Activated CD4-positive, alpha-beta memory T cell treated with anti-CD3 and anti-CD28 coated beads, Interleukin-2, amount 10 ng/mL, durations not matched to agents 7 days and 5 days (primary cell): Measurements from ENCODE around the gene EFCAB11. TPM values are rescaled to one million over a fixed set of nuclear protein-coding genes. Genes with fewer than 3 reads are reported as not detected.

ENCODE experiments used
- CTCF ChIA-PET: fragments of 350-600 bp; sonication (Branson Sonifier 250); formaldehyde crosslinking; loops from one replicate; lab custom pipeline; 2021; ENCODE audit warnings: antibody characterized with exemption, inconsistent platforms; lab: Charles Lee
- POLR2A ChIA-PET: fragments of 350-600 bp; sonication (Branson Sonifier 250); formaldehyde crosslinking; loops from one replicate; lab custom pipeline; 2021; ENCODE audit warnings: antibody characterized with exemption; lab: Charles Lee
- DNase-seq: peaks from one replicate; pipeline ENCODE4 v3.0.0-alpha.2; 2020
- H3K27ac Mint-ChIP-seq: one replicate; pipeline ENCODE4 v1.8.0; 2021; ENCODE audit warnings: mild to moderate bottlenecking, mixed read lengths
- H3K27me3 Mint-ChIP-seq: one replicate; pipeline ENCODE4 v1.8.0; 2021; ENCODE audit warnings: mixed read lengths
- H3K36me3 Mint-ChIP-seq: one replicate; pipeline ENCODE4 v1.8.0; 2021; ENCODE audit warnings: low read depth, mixed read lengths
- H3K4me1 Mint-ChIP-seq: one replicate; pipeline ENCODE4 v1.8.0; 2021; ENCODE audit warnings: mixed read lengths
- H3K4me3 Mint-ChIP-seq: one replicate; pipeline ENCODE4 v1.8.0; 2021; ENCODE audit warnings: mild to moderate bottlenecking, mixed read lengths
- H3K9me3 Mint-ChIP-seq: one replicate; pipeline ENCODE4 v1.8.0; 2021; ENCODE audit warnings: mixed read lengths
- total RNA-seq, 2 experiments: library from RNA; stranded (reverse); gene quantifications; one replicate each; pipeline ENCODE4 v1.2.3, GENCODE V29; 2021

EFCAB11 gene
- total RNA-seq, 2 experiments from 2014 or later: 9.6 to 9.9 TPM

DNA sequence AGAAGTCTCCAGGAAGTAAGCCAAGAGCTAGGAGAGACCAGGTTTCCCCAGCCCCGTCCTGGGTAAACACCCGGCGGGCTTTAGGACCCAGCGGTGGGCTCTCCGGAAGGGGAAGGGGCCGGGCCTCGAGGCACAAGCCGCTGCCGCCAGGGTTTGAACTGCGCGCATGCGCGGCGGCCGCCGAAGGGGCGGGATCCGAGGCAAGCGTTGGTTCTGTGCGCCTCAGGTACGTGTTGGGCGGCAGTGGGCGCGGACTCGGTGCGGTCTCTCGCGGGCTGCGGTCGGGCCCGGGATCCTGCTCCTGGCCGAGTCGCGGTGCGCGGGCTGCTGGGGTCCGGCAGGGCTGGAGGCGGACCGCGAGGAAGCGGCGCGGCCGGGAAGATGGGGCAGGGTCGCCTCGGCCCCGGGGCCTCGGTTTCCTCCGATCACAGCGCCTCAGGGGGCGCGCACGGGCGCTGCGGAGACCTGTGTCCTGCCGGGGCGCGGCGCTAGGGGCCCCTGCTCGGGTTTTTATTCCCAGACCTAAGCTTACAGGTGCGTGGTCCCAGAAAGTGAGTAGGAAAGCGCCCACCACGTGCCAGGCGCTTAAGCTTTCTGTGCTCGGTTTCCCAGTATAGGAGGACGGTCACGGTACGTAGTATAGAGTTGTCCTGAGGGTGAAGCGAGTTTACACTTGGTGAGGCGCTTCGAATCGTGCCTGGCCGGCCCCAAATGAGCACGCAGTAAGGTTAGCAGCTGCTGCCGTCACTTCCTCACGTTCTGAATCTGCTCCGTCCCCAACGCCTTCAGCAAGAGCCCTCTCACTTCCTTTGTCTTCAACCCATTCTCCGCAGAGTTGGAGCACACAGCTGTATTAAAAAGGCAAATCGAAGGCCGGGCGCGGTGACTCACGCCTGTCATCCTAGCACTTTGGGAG, 1.5 kb upstream of the EFCAB11 start, which contains the start of gene TDP1:
TDP1 (plus strand) TSS at position 183 of the 916 bp plus-strand sequence. CDS start 7,188 bp downstream, outside the sequence.
- H3K36me3 Mint-ChIP-seq: peaks cover 42% of the 10 kb centered on the region

DNA sequence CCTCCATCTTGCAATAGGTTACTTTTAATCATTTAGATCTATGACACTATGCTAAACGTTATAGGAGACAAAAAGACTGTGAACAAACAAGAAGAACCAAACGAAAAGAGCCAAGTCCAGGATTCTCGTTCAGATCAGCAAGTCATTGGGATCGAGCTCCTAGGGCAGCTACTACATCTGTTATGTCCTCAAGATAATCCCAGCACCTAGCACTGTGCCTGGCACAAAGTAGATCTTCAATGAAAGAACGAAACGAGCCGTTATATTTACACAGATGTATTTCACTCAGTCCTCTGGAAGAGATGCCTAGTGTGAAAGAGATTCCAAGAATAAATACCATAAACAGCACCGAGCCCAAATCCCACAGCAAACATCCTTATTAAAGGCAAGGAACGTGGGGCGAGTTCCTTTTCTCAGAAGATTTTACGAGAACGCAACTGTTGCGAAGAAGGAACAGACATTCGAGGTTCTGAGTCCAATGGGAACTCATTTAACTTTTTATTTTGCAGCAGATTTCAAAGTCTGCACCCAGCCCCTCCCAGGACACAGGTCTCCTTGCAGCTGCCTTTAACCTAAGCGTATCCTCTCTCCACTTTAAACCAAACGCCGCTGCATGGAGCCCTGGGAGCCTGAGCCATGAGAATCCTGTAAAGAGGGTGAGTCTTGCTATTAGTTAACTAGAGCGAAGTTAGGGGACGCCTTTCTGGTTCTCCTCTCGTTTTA, 653 bp upstream of the EFCAB11 start:
- peak overlapping the region; percentile 95 for H3K4me3 Mint-ChIP-seq
- POLR2A ChIA-PET: interaction anchor here (0.8 to 4.7 kb wide), 18 partner anchors 8 to 445 kb away, joined by 3 to 33 read pairs (median 7); partner anchors contain the start of genes CALM1 and PSMC1
- H3K36me3 Mint-ChIP-seq: peaks cover 38% of the 10 kb centered on the region
- H3K4me1 Mint-ChIP-seq: peaks cover 50% of the 10 kb centered on the region
- CTCF ChIA-PET: interaction anchor here (1.3 to 14.1 kb wide), 4 partner anchors 16 to 302 kb away, joined by 3 to 125 read pairs (median 14); partner anchors contain the start of gene PSMC1
- H3K27ac Mint-ChIP-seq: peak overlapping the region; percentile 100
- DNase-seq: peak; percentile 21
- H3K27me3 Mint-ChIP-seq: no peaks in the 10 kb centered on the region
- H3K9me3 Mint-ChIP-seq: no peaks in the 10 kb centered on the region

More for the DNA sequence above, 1.5 kb upstream of the EFCAB11 start, which contains the start of gene TDP1:
- peaks cover 59% of the 10 kb centered on the region for H3K4me1 Mint-ChIP-seq
- H3K4me3 Mint-ChIP-seq: peak within 1 kb of the TSS; percentile 95
- H3K27me3 Mint-ChIP-seq: no peaks in the 10 kb centered on the region
- peak; percentile 98 for DNase-seq
- peak within 1 kb of the TSS; percentile 100 for H3K27ac Mint-ChIP-seq
- H3K9me3 Mint-ChIP-seq: no peaks in the 10 kb centered on the region
- POLR2A ChIA-PET: interaction anchor here (0.6 to 4.7 kb wide), 25 partner anchors 9 to 1159 kb away, joined by 3 to 33 read pairs (median 5); partner anchors contain the start of genes CALM1 and PSMC1
- CTCF ChIA-PET: interaction anchor here (1.3 to 14.1 kb wide), 3 partner anchors 17 to 301 kb away, joined by 3 to 125 read pairs (median 12); partner anchors contain the start of gene PSMC1

DNA sequence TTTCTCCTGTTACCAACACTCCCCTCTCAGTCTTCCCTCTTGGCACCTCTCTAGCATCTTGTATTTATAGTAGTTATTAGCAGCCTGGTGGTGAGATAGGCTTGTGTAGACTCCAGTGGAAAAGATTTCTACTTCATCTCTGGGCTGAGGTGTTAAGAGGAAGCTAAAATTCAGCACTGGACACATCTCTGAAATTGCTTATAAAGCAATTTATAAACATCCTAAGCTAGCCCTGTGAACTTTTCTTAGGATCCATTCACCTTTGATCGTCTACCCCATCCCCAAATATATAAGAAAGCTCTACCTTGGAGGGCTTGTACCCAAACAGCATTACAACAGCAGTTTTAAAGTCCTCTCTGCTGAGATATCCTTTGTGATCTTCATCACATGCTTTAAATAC, 928 bp downstream of the EFCAB11 start:
- Mint-ChIP-seq H3K36me3 (peaks cover 37% of the 10 kb centered on the region), H3K4me3 (peak overlapping the region; percentile 95), H3K27me3 (no peaks in the 10 kb centered on the region), H3K4me1 (peaks cover 36% of the 10 kb centered on the region), H3K27ac (no peak overlapping the region), H3K9me3 (no peaks in the 10 kb centered on the region)
- no peak for DNase-seq
- ChIA-PET POLR2A (interaction anchor here (0.9 to 4.7 kb wide), 8 partner anchors 9 to 443 kb away, joined by 3 to 33 read pairs (median 10); partner anchors contain the start of gene PSMC1), CTCF (interaction anchor here (1.2 to 14.1 kb wide), 3 partner anchors 15 to 927 kb away, joined by 3 to 125 read pairs (median 15); no protein-coding TSS in a partner anchor)

DNA sequence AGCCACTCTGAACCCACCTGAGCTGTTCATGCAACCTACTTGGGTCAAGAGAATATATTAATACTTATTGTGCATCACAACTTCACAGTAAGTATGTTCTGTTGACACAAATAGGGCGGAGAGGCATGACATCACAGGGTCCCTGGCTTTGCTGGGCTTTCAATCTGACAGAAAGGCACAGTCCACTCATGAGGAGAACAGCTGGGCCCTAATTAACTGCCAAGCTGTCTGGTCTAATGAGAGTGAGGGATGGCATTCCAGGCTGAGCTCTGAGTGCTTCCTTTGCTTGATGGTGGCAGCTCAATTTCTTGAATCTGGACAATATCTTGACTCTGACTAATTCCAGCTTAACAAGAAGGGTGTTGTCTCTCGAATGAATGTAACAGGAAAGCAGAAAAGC, 2.0 kb downstream of the EFCAB11 start:
- no peak for DNase-seq
- H3K27ac Mint-ChIP-seq: no peak overlapping the region
- ChIA-PET POLR2A (interaction anchor here (1.0 to 4.4 kb wide), 2 partner anchors 8 to 430 kb away, joined by 3 to 24 read pairs; no protein-coding TSS in a partner anchor), CTCF (interaction anchor here (2.7 to 14.1 kb wide), 2 partner anchors 14 to 21 kb away, joined by 15 to 125 read pairs; no protein-coding TSS in a partner anchor)
- H3K36me3 Mint-ChIP-seq: peaks cover 31% of the 10 kb centered on the region
- H3K4me1 Mint-ChIP-seq: peaks cover 26% of the 10 kb centered on the region
- no peaks in the 10 kb centered on the region for H3K9me3 Mint-ChIP-seq
- H3K27me3 Mint-ChIP-seq: no peaks in the 10 kb centered on the region
- H3K4me3 Mint-ChIP-seq: no peak overlapping the region

DNA sequence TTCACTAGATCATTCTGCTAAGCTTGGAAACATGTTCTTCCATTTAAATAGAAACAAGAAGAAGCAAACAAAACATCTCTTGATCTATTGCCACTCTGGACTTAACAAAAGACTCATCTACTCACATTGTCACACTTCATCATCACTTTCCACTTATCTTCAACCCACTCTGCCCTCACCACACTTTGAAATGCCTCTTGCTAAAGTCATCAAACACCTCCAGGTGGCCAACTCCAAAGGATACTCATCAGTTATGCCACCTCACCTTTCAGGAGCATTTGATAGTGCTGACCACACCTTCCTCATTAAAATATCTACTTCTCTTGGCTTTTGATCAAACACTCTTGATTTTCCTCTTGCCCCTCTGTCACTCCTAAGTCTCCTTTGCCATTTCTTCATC, 7.2 kb downstream of the EFCAB11 start:
- no peaks in the 10 kb centered on the region for H3K27me3 Mint-ChIP-seq
- CTCF ChIA-PET: interaction anchor here (1.4 kb wide), 1 partner anchor 8 kb away, joined by 7 read pairs; no protein-coding TSS in a partner anchor

DNA sequence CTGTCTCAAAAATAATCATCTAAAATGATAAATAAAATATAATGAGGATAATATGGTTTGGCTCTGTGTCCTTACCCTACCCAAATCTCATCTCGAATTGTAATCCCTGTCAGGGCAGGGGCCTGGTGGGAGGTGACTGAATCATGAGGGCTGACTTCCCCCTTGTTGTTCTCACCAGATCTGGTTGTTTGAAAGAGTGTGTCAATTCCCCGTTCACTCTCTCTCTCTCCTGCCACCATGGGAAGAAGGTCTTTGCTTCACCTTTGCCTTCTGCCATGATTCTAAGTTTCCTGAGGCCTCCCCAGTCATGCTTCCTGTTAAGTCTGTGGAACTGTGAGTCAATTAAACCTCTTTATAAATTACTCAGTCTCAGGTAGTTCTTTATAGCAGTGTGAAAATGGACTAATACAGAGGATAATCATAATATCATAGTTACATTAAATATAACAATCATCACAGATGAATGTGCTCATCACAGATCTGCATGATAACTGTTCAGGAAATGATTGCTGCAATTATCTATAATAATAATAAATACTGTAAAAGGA, 12.6 kb downstream of the EFCAB11 start:
- Mint-ChIP-seq H3K9me3 (no peaks in the 10 kb centered on the region), H3K27ac (no peak overlapping the region), H3K4me1 (no peaks in the 10 kb centered on the region), H3K4me3 (no peak overlapping the region), H3K27me3 (no peaks in the 10 kb centered on the region), H3K36me3 (no peaks in the 10 kb centered on the region)
- DNase-seq: no peak
- CTCF ChIA-PET: interaction anchor here (1.3 to 4.8 kb wide), 2 partner anchors 31 to 293 kb away, joined by 4 to 40 read pairs; no protein-coding TSS in a partner anchor
- POLR2A ChIA-PET: interaction anchor here (1.1 to 4.2 kb wide), 2 partner anchors 13 to 14 kb away, joined by 4 to 24 read pairs; partner anchors contain the start of genes EFCAB11 and TDP1

More for the DNA sequence above, 7.2 kb downstream of the EFCAB11 start:
- Mint-ChIP-seq H3K27ac (no peak overlapping the region), H3K9me3 (no peaks in the 10 kb centered on the region), H3K36me3 (peaks cover 18% of the 10 kb centered on the region), H3K4me3 (no peak overlapping the region), H3K4me1 (no peaks in the 10 kb centered on the region)
- no peak for DNase-seq
- POLR2A ChIA-PET: interaction anchor here (1.3 kb wide), 1 partner anchor 8 kb away, joined by 5 read pairs; the partner anchor contains the start of gene TDP1

DNA sequence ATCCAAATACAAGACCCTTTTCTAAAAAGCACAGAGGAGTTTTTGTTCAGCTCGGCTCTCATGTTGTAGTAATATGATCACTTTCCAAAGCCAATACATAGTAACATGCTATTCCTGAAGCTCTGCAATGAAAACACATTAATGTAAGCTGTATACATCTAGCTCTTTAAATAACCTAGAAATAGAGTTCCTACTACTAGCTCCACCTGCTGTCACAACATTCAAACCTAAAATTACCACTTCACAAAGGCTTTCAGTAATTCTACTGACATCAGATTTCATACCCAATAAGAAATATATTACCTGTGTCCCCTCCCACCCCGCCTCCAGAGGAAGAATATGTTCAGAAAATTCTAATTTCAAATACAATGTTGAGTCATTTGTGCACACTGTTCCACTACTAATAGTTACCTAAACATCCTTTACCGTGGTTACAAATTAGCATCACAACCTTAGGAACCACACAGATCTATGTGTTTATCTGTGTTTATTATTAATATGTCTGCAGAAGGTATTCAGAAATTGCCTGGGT, 17.8 kb downstream of the EFCAB11 start:
- Mint-ChIP-seq H3K4me1 (no peaks in the 10 kb centered on the region), H3K4me3 (no peak overlapping the region), H3K36me3 (no peaks in the 10 kb centered on the region), H3K27me3 (no peaks in the 10 kb centered on the region), H3K9me3 (no peaks in the 10 kb centered on the region), H3K27ac (no peak overlapping the region)
- no peak for DNase-seq
- ChIA-PET POLR2A (no interaction called here), CTCF (interaction anchor here (0.6 to 4.8 kb wide), 3 partner anchors 37 to 554 kb away, joined by 3 to 59 read pairs (median 40); no protein-coding TSS in a partner anchor)

DNA sequence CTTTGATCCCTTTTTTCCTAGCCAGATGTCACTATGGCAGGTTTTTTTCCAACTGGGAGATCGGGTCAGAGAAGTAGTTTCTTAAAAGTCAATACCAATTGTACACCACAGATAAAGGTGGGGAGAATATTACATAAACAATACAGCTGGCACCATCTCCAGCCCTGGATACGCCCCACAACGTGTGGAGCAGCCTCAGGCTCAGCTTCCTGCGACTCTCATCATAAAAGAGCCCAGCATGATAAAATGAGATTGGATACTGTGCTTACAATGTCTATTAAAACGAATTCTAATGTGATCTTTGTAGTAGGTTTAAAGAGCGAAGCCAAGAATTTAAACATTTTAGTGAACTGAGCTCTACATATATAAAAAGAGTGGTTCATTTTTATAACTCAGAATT, 21.5 kb downstream of the EFCAB11 start:
- CTCF ChIA-PET: interaction anchor here (1.1 to 2.7 kb wide), 2 partner anchors 40 to 906 kb away, joined by 4 to 8 read pairs; no protein-coding TSS in a partner anchor
- no peaks in the 10 kb centered on the region for H3K9me3 Mint-ChIP-seq

DNA sequence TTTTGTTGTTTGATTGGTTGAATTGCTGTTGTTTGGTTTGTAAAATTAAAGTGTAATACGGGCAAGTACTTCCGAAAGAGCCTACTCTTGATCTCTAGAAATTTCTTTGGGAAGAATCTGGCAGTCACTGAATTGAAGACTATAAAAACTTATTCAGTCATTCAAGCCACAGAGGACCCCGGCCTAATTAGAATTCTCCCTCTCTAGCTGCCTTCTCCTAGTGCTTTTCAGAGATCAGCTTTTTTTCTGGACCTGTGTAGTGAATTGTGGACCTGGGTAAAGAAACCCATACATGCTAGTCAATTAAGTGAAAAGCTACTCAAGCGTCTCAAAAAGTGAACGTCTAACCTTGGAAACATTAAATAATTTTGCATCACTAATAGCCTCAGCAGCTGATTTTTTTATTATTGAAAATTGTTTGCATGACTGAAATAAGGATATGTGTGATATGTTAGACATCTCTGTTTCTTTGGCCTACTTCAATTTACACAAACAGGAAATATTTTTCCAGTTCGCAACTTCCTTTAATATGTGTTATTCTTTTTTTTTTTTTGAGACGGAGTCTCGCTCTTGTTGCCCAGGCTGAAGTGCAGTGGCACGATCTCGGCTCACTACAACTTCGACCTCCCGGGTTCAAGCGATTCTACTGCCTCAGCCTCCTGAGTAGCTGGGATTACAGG, 27.2 kb downstream of the EFCAB11 start:
- no peak overlapping the region for H3K27ac Mint-ChIP-seq
- CTCF ChIA-PET: interaction anchor here (0.9 to 2.4 kb wide), 3 partner anchors 13 to 901 kb away, joined by 3 to 7 read pairs (median 3); no protein-coding TSS in a partner anchor

More for the DNA sequence above, 21.5 kb downstream of the EFCAB11 start:
- Mint-ChIP-seq H3K36me3 (no peaks in the 10 kb centered on the region), H3K27ac (no peak overlapping the region), H3K27me3 (no peaks in the 10 kb centered on the region), H3K4me1 (no peaks in the 10 kb centered on the region), H3K4me3 (no peak overlapping the region)
- POLR2A ChIA-PET: interaction anchor here (0.9 kb wide), 1 partner anchor 11 kb away, joined by 3 read pairs; no protein-coding TSS in a partner anchor
- DNase-seq: no peak

DNA sequence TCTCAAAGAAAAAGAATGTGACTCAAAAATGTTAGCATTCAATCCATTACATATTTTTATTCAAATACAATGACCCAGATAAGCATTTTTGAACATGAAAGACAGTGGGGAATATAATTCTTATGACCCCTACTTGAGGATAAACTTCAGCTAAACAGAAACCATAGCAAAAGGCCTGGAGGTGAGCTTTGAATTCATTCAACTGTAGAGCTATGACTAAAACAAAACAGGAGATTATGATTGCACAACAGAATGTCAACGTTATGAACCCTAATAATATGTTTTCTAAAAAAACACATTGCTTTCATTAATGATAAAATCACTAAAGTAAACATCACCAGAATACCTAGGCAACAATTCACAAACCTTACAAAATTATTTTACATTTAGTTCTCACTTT, 27.8 kb downstream of the EFCAB11 start:
- ChIA-PET CTCF (interaction anchor here (0.9 to 2.4 kb wide), 3 partner anchors 13 to 900 kb away, joined by 3 to 7 read pairs (median 3); no protein-coding TSS in a partner anchor), POLR2A (no interaction called here)
- peaks cover 4% of the 10 kb centered on the region for H3K36me3 Mint-ChIP-seq
- no peak overlapping the region for H3K27ac Mint-ChIP-seq
- no peak for DNase-seq
- H3K4me1 Mint-ChIP-seq: no peaks in the 10 kb centered on the region
- H3K4me3 Mint-ChIP-seq: no peak overlapping the region
- no peaks in the 10 kb centered on the region for H3K9me3 Mint-ChIP-seq
- no peaks in the 10 kb centered on the region for H3K27me3 Mint-ChIP-seq

More for the DNA sequence above, 27.2 kb downstream of the EFCAB11 start:
- no peaks in the 10 kb centered on the region for H3K9me3 Mint-ChIP-seq
- no peak for DNase-seq
- no peaks in the 10 kb centered on the region for H3K27me3 Mint-ChIP-seq
- POLR2A ChIA-PET: no interaction called here
- H3K4me3 Mint-ChIP-seq: no peak overlapping the region
- H3K4me1 Mint-ChIP-seq: no peaks in the 10 kb centered on the region
- peaks cover 4% of the 10 kb centered on the region for H3K36me3 Mint-ChIP-seq

DNA sequence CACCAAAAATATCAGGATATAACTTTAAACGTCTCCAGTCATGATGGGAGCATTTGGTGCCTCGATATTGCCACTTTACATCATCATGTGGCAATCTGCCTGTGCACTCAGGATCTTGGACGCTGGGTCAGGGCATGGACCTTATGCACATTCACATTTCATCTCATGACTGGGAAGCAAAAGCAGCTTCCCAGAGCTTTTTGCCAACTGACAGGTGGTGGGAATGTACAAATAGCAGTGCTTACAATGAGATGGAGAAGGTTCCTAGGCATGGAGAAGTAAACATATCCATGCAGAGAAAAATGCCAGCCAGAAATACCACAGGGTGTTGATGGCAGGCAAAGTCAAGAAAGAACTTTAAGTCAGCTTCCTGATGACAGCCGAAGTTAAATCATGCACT, 30.3 kb downstream of the EFCAB11 start:
- CTCF ChIA-PET: interaction anchor here (1.3 kb wide), 1 partner anchor 15 kb away, joined by 3 read pairs; no protein-coding TSS in a partner anchor
- H3K9me3 Mint-ChIP-seq: no peaks in the 10 kb centered on the region
- no peaks in the 10 kb centered on the region for H3K4me1 Mint-ChIP-seq
- POLR2A ChIA-PET: no interaction called here
- no peak overlapping the region for H3K27ac Mint-ChIP-seq
- H3K36me3 Mint-ChIP-seq: peaks cover 4% of the 10 kb centered on the region
- DNase-seq: no peak
- no peak overlapping the region for H3K4me3 Mint-ChIP-seq
- H3K27me3 Mint-ChIP-seq: no peaks in the 10 kb centered on the region
